Prostate gland (tissue), 2 donors: ENCODE measurements around the gene KRT17. TPM values are rescaled to one million over a fixed set of nuclear protein-coding genes. Genes with fewer than 3 reads are reported as not detected.
A peak's percentile ranks its signal among the peaks of the same experiment; 100 is the strongest.

ENCODE experiments used
- DNase-seq: peaks from one replicate; pipeline ENCODE4 v3.0.0-alpha.2; 2019; ENCODE audit warnings: low spot score
- H3K27ac ChIP-seq, 2 donors: fragments of 200-600 bp; sonication (generic); 2 replicates each; pipeline ENCODE4 v1.5.1; 2017 to 2019
- H3K27me3 ChIP-seq: fragments of 200-600 bp; sonication (generic); replicated peaks from 2 replicates; pipeline ENCODE4 v1.5.1; 2019; ENCODE audit not compliant: insufficient read depth
- H3K36me3 ChIP-seq, 2 donors: fragments of 200-600 bp; sonication (generic); 1 replicate in 1 of 2; 2 replicates in 1 of 2; pipeline versions ENCODE4 v1.5.1 to v1.8.1; 2017 to 2019
- H3K4me1 ChIP-seq: fragments of 200-600 bp; sonication (generic); replicated peaks from 2 replicates; pipeline ENCODE4 v1.5.1; 2019
- H3K4me3 ChIP-seq, 2 donors: fragments of 200-600 bp; sonication (generic); 2 replicates each; pipeline ENCODE4 v1.5.1; 2017 to 2019
- H3K9me3 ChIP-seq: fragments of 200-600 bp; sonication (generic); 2 replicates; pipeline ENCODE4 v1.5.1; 2017
- POLR2A ChIP-seq: fragments of 450-650 bp; IDR thresholded peaks from one replicate; pipeline ENCODE4 v1.6.1; 2016; ENCODE audit warnings: antibody characterized with exemption, mild to moderate bottlenecking
- POLR2AphosphoS5 ChIP-seq: sonication (generic); formaldehyde crosslinking; IDR thresholded peaks from one replicate; pipeline ENCODE4 v1.6.1; 2017; ENCODE audit warnings: antibody characterized with exemption
- WGBS: methylation state at CpG from one replicate; pipeline ENCODE4 v1.1.5; 2018; 5-methylcytosine and 5-hydroxymethylcytosine counted together
- intact Hi-C: fragments of 100-400 bp; cut with DNase I; formaldehyde crosslinking; loops from one replicate; pipeline ENCODE4 v1.14.2; 2022
- total RNA-seq, 2 donors: library from RNA; depleted of rRNA; stranded (reverse); fragments of >200 nt; gene quantifications; one replicate each; pipeline ENCODE4 v1.1.0, GENCODE V29; 2016
- TF ChIP-seq, protein P1 (sequence below), 4 experiments: fragments of 200-600 bp in 2 of 4; fragments of 450-650 bp in 2 of 4; sonication (generic) in 2 of 4; IDR thresholded peaks; 1 replicate in 3 of 4; 2 replicates in 1 of 4; pipeline ENCODE4 v1.5.1; 2016 to 2019; ENCODE audit warnings: antibody characterized with exemption in 4 of 4, mild to moderate bottlenecking in 2 of 4, moderate library complexity in 2 of 4

KRT17 gene
- total RNA-seq, 2 donors from 2014 or later = 201 to 360 TPM

DNA sequence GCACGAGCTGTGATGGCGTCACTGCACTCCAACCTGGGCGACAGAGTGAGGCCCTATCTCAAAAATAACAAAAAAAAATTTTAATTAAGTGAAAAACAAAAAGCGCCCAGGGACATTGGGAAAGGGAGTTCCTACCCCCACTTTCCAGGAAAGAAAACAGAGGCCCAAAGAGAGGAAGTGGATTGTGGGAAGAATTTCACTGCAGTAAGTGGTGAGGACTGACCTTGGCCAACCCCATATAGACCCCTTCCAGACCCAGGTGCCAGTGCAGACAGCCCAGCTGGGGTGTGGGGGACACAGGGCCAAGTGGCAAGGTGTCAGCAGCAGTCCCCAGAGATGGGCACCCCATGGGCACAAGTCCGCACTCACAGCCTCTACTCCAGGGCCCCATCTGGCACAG is 29.0 kb upstream of the KRT17 start:
- H3K36me3 ChIP-seq = no peaks in the 10 kb centered on the region
- no peak overlapping the region for H3K4me3 ChIP-seq
- WGBS = 90% methylated on average over 5 of the region's 5 CpGs
- peak overlapping the region; percentile 64 to 89 for H3K27ac ChIP-seq
- no peaks in the 10 kb centered on the region for H3K9me3 ChIP-seq
- TF ChIP-seq POLR2A = no peak
- TF ChIP-seq, protein P1, sequence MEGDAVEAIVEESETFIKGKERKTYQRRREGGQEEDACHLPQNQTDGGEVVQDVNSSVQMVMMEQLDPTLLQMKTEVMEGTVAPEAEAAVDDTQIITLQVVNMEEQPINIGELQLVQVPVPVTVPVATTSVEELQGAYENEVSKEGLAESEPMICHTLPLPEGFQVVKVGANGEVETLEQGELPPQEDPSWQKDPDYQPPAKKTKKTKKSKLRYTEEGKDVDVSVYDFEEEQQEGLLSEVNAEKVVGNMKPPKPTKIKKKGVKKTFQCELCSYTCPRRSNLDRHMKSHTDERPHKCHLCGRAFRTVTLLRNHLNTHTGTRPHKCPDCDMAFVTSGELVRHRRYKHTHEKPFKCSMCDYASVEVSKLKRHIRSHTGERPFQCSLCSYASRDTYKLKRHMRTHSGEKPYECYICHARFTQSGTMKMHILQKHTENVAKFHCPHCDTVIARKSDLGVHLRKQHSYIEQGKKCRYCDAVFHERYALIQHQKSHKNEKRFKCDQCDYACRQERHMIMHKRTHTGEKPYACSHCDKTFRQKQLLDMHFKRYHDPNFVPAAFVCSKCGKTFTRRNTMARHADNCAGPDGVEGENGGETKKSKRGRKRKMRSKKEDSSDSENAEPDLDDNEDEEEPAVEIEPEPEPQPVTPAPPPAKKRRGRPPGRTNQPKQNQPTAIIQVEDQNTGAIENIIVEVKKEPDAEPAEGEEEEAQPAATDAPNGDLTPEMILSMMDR (IDR thresholded peaks at IDR 0.05) = no peak
- no peak for TF ChIP-seq POLR2AphosphoS5
- DNase-seq = no peak
- no peaks in the 10 kb centered on the region for H3K27me3 ChIP-seq
- H3K4me1 ChIP-seq = peaks cover 13% of the 10 kb centered on the region
- intact Hi-C loops = no loop called here

DNA sequence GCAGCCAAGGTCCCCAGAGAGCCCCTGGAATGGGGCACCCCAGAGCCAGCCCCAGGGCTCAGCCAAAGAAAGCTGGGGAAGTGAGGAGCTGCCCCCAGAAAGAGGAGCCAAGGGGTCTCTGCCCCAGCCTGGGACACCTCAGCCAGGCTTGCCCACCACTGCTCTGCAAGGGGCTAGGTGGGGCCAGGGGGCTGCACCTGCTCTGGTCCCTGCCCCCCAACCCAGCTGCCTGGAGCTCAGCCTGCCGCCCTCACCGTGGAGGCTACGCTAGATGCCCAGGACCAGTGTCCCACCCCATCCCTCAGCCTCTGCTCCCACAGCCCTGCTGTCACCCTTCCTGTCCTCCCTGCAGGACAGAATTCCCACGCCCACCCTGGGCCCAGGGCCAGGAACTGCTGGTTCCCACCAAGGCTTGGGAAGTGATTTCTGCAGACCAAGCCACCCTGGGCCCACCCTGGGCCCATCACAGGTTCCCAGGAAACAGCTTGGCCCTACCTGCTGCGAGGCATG is 28.1 kb upstream of the KRT17 start:
- no peak overlapping the region for H3K4me3 ChIP-seq
- TF ChIP-seq POLR2AphosphoS5 = no peak
- TF ChIP-seq, protein P1 (IDR thresholded peaks at IDR 0.05) = no peak
- no peak for TF ChIP-seq POLR2A
- intact Hi-C loops = no loop called here
- no peaks in the 10 kb centered on the region for H3K9me3 ChIP-seq
- no peaks in the 10 kb centered on the region for H3K27me3 ChIP-seq
- peaks cover 16% of the 10 kb centered on the region for H3K4me1 ChIP-seq
- 74% methylated on average over 5 of the region's 5 CpGs for WGBS
- no peaks in the 10 kb centered on the region for H3K36me3 ChIP-seq
- peak overlapping the region; percentile 64 to 89 for H3K27ac ChIP-seq
- DNase-seq = peak; percentile 3

DNA sequence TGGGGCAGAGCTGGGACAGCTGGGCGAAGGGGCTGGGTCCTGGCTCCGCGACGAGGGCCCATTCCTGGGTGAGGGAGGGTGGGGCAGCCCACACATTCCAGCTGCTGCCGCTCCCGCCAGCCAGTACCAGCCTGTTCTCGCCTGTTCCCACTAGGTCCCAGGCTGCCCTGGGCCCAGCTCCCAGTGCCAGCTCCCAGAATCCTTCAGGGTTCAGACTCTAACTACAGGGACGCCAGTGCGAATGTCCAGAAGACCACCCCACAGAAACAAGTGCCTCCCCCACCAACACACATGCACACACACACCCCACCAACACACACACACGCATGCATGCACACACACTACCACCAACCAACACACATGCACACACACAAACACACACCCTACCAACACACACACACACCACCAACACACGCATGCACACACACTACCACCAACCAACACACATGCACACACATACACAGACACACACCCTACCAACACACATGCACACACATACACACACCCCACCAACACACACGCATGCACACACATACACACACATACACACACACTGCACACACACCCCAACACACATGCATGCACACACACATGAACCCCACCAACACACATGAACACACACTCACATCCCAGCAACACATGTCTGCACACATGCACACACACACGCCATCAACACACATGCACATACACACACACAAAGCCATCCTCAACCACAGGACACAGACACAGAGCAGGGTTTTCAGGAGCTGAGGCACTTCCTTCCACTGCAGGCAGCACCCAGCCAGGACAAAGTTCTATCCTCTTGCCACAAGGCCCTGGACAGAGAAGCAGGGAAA is 27.5 kb upstream of the KRT17 start:
- H3K9me3 ChIP-seq = no peaks in the 10 kb centered on the region
- DNase-seq = peak; percentile 92
- intact Hi-C loops = no loop called here
- WGBS = 48% methylated on average over 13 of the region's 13 CpGs
- no peak overlapping the region for H3K4me3 ChIP-seq
- H3K36me3 ChIP-seq = no peaks in the 10 kb centered on the region
- TF ChIP-seq POLR2A = no peak
- TF ChIP-seq POLR2AphosphoS5 = peak; percentile 89
- TF ChIP-seq, protein P1 (IDR thresholded peaks at IDR 0.05) = peak in 1 of 4 experiments; percentile 6
- peaks cover 16% of the 10 kb centered on the region for H3K4me1 ChIP-seq
- H3K27ac ChIP-seq = peak overlapping the region; percentile 64 to 89
- H3K27me3 ChIP-seq = no peaks in the 10 kb centered on the region

DNA sequence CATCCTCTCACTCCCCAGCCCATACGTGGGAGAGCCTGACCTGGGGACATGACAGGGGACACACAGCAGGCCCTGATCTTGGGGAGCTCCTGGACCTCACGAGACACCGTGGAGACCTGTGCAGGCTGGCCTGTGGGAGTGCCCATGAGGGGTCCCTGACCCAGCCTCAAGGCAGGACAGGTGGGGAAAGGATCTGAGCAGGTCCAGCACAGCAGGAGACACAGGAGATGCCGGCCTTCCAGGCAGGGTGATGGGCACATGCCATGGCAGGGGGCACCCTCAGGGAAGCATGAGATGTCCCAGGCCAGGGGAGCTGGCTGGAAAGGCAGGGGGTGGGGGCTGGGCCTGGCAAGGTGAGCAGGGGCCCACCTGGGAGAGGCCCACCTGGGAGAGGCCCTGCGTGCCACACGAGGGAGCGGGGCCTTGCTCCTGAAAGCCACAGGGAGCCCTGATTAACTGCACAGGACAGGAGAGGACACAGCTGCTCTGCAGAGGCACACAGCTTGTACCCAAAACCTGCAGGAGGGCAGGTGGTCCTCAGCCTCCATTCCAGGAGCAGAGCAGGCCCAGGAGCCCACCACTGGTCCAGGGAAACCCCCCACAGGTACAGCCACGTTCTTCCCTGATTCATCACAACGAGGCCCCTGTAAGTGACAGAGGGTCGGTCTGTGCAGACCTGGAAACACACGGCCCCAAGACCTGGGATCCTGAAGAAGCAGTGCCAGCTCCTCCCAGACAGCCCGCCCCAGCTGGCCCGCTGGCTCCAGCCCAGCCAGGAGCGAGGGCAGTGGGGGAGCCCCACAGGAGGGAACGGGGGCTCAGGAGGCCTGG is 26.6 kb upstream of the KRT17 start:
- intact Hi-C loops = no loop called here
- Histone ChIP-seq H3K27me3 (no peaks in the 10 kb centered on the region), H3K4me3 (no peak overlapping the region), H3K4me1 (peaks cover 15% of the 10 kb centered on the region), H3K9me3 (no peaks in the 10 kb centered on the region), H3K27ac (peak overlapping the region; percentile 64 to 76), H3K36me3 (no peaks in the 10 kb centered on the region)
- TF ChIP-seq, protein P1 (IDR thresholded peaks at IDR 0.05) = no peak
- TF ChIP-seq POLR2A = no peak
- no peak for TF ChIP-seq POLR2AphosphoS5
- DNase-seq = peak; percentile 5
- 43% methylated on average over 12 of the region's 15 CpGs for WGBS
